Central memory CD4-positive, alpha-beta T cell (primary cell): ENCODE results near the gene RNASEH1.
"Not testable (repeated sequence)": the region's sequence is repeated elsewhere in the genome, so short reads cannot be mapped to it uniquely, and the experiment has no call there.

ENCODE experiments used
- DNase-seq: peaks from one replicate; pipeline ENCODE4 v3.0.0; 2022

The RNASEH1 gene

GRCh38 chr2:3517948-3518495, 40.1 kb downstream of the RNASEH1 start:
- DNase-seq = no peak

DNA sequence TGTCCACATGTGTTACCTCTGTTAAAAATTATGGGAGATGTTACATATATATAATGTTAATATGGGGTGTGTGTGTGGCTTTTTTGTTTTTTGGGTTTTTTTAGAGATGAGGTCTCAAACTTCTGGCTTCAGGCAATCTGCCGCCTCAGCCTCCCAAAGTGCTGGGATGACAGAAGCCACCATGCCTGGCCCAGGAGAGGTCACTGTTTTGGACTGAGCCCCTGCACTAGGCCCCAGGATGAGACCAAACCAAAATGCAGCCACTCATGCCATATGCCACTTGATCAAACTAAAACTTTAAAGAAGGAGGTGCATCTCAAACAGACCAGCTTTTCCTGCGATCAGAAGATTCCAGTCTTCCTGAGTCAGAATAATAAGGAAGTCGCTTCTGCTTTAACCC, 41.3 kb downstream of the RNASEH1 start:
- no peak for DNase-seq

DNA sequence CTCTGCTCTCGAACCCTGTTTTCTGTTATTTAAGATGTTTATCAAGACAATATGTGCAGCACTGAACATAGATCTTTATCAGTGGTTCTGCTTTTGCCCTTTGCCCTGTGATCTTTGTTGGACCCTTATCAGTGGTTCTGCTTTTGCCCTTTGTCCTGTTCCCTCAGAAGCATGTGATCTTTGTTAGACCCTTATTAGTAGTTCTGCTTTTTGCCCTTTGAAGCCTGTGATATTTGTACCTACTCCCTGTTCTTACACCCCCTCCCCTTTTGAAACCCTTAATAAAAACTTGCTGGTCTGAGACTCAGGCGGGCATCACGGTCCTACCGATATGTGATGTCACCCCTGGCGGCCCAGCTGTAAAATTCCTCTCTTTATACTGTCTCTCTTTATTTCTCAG, 42.7 kb downstream of the RNASEH1 start:
- not testable (repeated sequence) for DNase-seq

- no peak for DNase-seq
Observed at GRCh38 chr2:3513026-3513810, 44.9 kb downstream of the RNASEH1 start.

DNA sequence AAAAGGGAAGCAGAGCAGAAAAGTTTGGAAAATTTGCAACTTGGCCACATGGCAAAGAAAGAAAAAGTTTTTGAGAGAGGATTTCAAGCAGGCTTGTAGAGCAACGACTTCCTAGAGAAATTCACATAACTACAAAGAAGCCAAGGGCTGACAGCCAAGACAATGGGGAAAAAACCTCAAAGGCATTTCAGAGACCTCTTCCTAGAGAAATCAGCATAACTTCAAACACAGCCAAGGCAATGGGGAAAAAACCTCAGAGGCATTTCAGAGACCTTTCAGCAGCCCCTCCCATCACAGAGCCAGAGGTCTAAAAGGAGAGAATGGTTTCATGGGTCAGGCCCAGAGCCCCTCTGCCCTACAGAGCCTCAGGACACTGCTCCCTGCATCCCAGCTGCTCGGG, 46.0 kb downstream of the RNASEH1 start:
- DNase-seq = no peak

- DNase-seq = no peak
Observed at GRCh38 chr2:3505771-3506170, 52.4 kb downstream of the RNASEH1 start.

DNA sequence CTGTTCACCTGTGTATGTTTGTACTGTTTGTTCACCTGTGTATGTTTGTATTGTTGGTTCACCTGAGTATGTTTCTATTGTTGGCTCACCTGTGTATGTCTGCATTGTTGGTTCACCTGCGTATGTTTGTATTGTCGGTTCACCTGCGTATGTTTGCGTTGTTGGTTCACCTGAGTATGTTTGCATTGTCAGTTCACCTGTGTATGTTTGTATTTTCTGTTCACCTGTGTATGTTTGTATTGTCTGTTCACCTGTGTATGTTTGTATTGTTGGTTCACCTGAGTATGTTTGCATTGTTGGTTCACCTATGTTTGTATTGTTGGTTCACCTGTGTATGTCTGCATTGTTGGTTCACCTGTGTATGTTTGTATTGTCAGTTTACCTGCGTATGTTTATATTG, 53.4 kb downstream of the RNASEH1 start:
- no peak for DNase-seq

- no peak for DNase-seq
Observed at GRCh38 chr2:3503483-3503882, 54.6 kb downstream of the RNASEH1 start.

- no peak for DNase-seq
Observed at GRCh38 chr2:3503046-3503445, 55.1 kb downstream of the RNASEH1 start.

DNA sequence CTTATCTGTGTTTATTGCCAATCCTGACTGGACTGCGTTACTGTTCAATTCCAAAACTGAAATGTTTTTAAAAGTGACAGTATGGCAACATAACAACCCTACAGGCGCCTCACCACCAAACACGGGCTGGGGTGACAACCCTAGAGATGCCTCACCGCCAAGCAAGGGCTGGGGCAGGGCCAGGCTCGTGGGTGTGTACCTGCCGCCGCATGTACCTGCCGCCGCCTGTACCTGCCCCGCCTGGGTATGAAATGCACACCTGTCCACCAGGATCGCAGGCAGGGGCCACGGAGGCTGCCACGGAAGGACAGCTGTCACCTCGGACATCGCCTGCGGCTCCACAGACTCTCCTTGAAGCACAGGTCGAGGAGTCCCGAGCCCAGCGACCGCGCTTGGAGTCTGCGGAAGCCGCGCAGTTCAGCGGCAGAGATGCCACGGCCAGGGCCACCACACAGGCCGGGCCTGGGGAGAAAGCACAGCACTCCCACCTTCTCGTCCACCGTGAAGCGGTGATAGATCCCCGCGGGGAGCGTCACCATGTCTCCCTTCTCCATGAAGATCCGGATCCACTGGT, 57.7 kb downstream of the RNASEH1 start:
- no peak for DNase-seq

GRCh38 chr2:3498783-3499394, 59.2 kb downstream of the RNASEH1 start:
- DNase-seq = no peak

DNA sequence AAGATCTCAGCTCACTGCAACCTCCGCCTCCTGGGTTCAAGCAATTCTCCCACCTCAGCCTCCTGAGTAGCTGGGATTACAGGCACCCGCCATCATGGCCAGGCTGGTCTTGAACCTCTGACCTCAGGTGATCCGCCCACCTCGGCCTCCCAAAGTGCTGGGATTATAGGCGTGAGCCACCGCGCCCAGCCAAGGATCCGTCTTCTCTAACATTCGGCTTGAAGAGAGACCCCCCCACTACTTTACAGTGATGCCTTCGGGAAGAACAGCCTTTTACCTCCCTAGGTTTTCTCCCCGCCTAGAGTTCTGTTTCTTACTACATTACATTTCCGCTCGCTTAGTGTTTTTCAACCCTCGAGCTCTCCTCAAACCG, 61.4 kb downstream of the RNASEH1 start:
- not testable (repeated sequence) for DNase-seq
